ENCODE measurements around the gene OOSP4A.

DNA sequence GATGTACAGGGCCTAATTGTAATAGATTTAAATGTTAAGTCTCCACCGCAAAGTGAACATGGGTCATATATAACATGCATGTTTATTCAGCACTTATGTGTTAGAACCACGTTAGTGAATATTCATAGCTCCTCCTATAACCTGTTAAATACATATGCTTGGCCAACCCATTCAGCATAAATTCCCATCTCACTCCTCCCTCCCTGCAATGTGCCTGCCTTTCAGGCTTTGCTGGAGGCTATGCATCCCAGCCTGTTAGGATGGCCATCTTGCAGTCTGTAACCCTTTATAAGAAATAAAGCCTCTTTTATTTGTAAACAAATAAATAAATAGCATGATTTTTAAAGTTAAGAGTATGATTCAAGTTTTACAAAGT is 1.7 kb upstream of the OOSP4A start:
- TF ChIP-seq EZH2 (IDR thresholded peaks at IDR 0.05; ENCODE audit: insufficient read depth, poor library complexity, severe bottlenecking): no peak
- TF ChIP-seq EZH2phosphoT487 (IDR thresholded peaks at IDR 0.05; ENCODE audit: insufficient read depth, low read depth): no peak
